K562 (cell line): ENCODE results near the gene LRRC37A3.

Experiments used
- ARHGAP35 ChIP-seq: fragments of 450-650 bp; IDR thresholded peaks from 2 replicates; pipeline ENCODE4 v1.6.1; 2018; ENCODE audit not compliant: partially characterized antibody
- BDP1 ChIP-seq: IDR thresholded peaks from 3 replicates; pipeline ENCODE4 v1.6.1; 2011; ENCODE audit not compliant: insufficient read length, insufficient read depth
- BHLHE40 ChIP-seq: IDR thresholded peaks from 2 replicates; pipeline ENCODE4 v1.6.1; 2011; ENCODE audit warnings: low read length, improper control_type of control experiment
- CTCF ChIP-seq, 3 experiments: IDR thresholded peaks in 2 of 3; conservative IDR thresholded peaks in 1 of 3; 2 replicates each; pipeline ENCODE4 v1.5.1; 2011 to 2012; ENCODE audit warnings: low read length in 3 of 3, mild to moderate bottlenecking in 3 of 3, control low read depth in 2 of 3, improper control_type of control experiment in 1 of 3, inconsistent platforms in 1 of 3, low read depth in 1 of 3, mixed read lengths in 1 of 3, moderate library complexity in 1 of 3; ENCODE audit not compliant: insufficient read depth in 2 of 3
- FOXP4 ChIP-seq: sonication (generic); formaldehyde crosslinking; IDR thresholded peaks from 2 replicates; pipeline ENCODE4 v1.8.0; 2022; ENCODE audit warnings: mild to moderate bottlenecking, missing genetic modification reagents, borderline replicate concordance
- HNRNPLL ChIP-seq: fragments of 200-400 bp; formaldehyde crosslinking; IDR thresholded peaks from 2 replicates; pipeline ENCODE4 v1.6.1; 2017; ENCODE audit warnings: low read length, low read depth, mild to moderate bottlenecking; ENCODE audit not compliant: poor library complexity, severe bottlenecking
- ID3 ChIP-seq, 2 experiments: fragments of 250-450 bp in 1 of 2; fragments of 450-650 bp in 1 of 2; sonication (Bioruptor Pico) in 1 of 2; IDR thresholded peaks; 2 replicates each; pipeline versions ENCODE4 v1.6.1 to v1.8.0; 2016 to 2021; ENCODE audit warnings: mild to moderate bottlenecking in 2 of 2, moderate library complexity in 2 of 2, missing compliant biosample characterization in 1 of 2, missing genetic modification characterization in 1 of 2
- MXD1 ChIP-seq: fragments of 250-450 bp; sonication (Bioruptor Pico); IDR thresholded peaks from 2 replicates; pipeline ENCODE4 v1.8.0; 2021; ENCODE audit warnings: borderline replicate concordance, mild to moderate bottlenecking, moderate library complexity; ENCODE audit not compliant: poor library complexity, severe bottlenecking
- REST ChIP-seq, 2 experiments: fragments of 450-650 bp; formaldehyde crosslinking in 1 of 2; IDR thresholded peaks; 2 replicates each; pipeline versions ENCODE4 v1.4.0 to v1.6.1; 2014 to 2020; ENCODE audit warnings: mild to moderate bottlenecking in 2 of 2, borderline replicate concordance in 1 of 2, low read depth in 1 of 2
- TAF15 ChIP-seq: fragments of 200-400 bp; formaldehyde crosslinking; IDR thresholded peaks from 2 replicates; pipeline ENCODE4 v1.6.1; 2017; ENCODE audit warnings: mild to moderate bottlenecking, low read depth, low read length, moderate library complexity
- TAL1 ChIP-seq: fragments of 450-650 bp; IDR thresholded peaks from 2 replicates; pipeline ENCODE4 v1.6.1; 2016; ENCODE audit warnings: mild to moderate bottlenecking
- TCF7L2 ChIP-seq: fragments of 150-350 bp; IDR thresholded peaks from 2 replicates; pipeline ENCODE4 v1.6.1; 2016; ENCODE audit warnings: low read depth, mild to moderate bottlenecking, low read length, moderate library complexity
- USF2 ChIP-seq: sonication (generic); formaldehyde crosslinking; IDR thresholded peaks from 2 replicates; pipeline ENCODE4 v1.5.0; 2020; ENCODE audit warnings: missing genetic modification reagents

GRCh38 chr17:64936117-64936516 is 16.8 kb upstream of the LRRC37A3 start:
- TF ChIP-seq TAL1 (no peak), CTCF (IDR thresholded peaks at IDR 0.05 in 2 of 3, conservative IDR thresholded peaks at IDR 0.05 in 1 of 3; ENCODE audit: insufficient read depth in 2 of 3, low read depth in 1 of 3, low read length in 3 of 3) (no peak), BDP1 (no peak), USF2 (CRISPR knock-in tag) (no peak), REST (IDR thresholded peaks at IDR 0.05; ENCODE audit: borderline replicate concordance) (no peak), REST (CRISPR knock-in tag; IDR thresholded peaks at IDR 0.05; ENCODE audit: low read depth) (no peak), BHLHE40 (no peak), TCF7L2 (no peak), TAF15 (no peak), ARHGAP35 (no peak), ID3 (CRISPR knock-in tag; IDR thresholded peaks at IDR 0.05) (no peak), ID3 (tag; IDR thresholded peaks at IDR 0.05) (no peak), FOXP4 (no peak), MXD1 (CRISPR knock-in tag) (no peak), HNRNPLL (no peak)
